ENCODE data around the gene SPDYE3.

DNA sequence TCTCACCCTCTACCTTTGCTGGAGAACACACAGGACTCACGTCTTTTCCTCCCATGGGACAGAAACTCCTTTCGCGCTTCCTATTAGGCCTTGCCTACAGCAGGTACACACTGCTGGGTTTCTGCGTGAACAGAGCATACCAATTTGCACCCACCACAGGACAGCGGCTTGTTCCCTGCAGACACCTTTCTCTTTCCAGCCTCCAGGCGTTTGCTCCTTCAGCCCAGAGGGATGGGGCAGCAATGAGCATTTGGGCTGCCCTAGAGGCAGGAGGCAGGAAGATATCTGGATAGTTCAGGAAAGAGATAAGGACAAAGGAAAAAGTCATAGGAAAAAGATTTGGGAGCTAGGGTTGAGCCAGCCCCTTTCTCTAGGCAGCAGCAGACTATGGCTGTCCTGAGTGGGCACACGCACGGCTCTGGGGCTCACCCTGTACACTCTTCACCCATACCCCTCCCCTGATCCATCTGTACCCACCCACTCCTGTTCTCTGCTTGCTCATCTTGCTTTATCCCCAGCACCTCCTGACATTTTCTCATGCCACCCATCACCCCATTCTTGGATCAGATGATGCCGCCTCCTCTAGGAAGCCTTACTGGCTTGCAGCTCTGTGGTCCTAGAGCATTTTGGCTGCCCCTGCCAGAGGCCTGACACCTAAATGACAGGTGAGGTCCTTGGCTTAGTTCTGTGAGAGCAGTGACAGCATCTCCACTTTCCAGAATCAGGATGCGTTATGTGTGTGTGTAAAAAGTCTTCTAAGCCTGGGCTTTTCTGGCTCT, 40.7 kb upstream of the SPDYE3 start:
- TF ChIP-seq, protein P1, sequence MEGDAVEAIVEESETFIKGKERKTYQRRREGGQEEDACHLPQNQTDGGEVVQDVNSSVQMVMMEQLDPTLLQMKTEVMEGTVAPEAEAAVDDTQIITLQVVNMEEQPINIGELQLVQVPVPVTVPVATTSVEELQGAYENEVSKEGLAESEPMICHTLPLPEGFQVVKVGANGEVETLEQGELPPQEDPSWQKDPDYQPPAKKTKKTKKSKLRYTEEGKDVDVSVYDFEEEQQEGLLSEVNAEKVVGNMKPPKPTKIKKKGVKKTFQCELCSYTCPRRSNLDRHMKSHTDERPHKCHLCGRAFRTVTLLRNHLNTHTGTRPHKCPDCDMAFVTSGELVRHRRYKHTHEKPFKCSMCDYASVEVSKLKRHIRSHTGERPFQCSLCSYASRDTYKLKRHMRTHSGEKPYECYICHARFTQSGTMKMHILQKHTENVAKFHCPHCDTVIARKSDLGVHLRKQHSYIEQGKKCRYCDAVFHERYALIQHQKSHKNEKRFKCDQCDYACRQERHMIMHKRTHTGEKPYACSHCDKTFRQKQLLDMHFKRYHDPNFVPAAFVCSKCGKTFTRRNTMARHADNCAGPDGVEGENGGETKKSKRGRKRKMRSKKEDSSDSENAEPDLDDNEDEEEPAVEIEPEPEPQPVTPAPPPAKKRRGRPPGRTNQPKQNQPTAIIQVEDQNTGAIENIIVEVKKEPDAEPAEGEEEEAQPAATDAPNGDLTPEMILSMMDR (IDR thresholded peaks at IDR 0.05) = no peak
- TF ChIP-seq POLR2A (IDR thresholded peaks at IDR 0.05) = no peak

Data from thyroid gland (tissue), 4 donors.